K562 (cell line): ENCODE data around the gene ITPRID2. TPM values are rescaled to one million over a fixed set of nuclear protein-coding genes. Genes with fewer than 3 reads are reported as not detected.

Experiments
- ATAC-seq: fragments of 200-7000 bp; cut with Tn5 transposase; 3 replicates; pipeline ENCODE4 v1.9.1; 2020; ENCODE audit warnings: moderate library complexity
- BruUV-seq: library from RNA; stranded (reverse); fragments of 400-500 nt; replicated peaks from 2 replicates; lab custom pipeline; 2021; lab: Mats Ljungman, UMichigan
- CTCF ChIA-PET: fragments of 300-600 bp; formaldehyde crosslinking; extraction: SDS; loops from one replicate; lab custom pipeline; 2021; ENCODE audit warnings: low intra/inter-chr PET ratio; lab: Yijun Ruan, JAX
- POLR2A ChIA-PET: fragments of 300-600, 350-650 bp; sonication (Branson Sonifier 250); formaldehyde crosslinking; extraction: SDS; loops from one replicate; lab custom pipeline; 2021; ENCODE audit warnings: antibody characterized with exemption, inconsistent platforms; lab: Yijun Ruan, JAX
- DNase-seq, 4 experiments: peaks; one replicate each; pipeline versions ENCODE4 v3.0.0 to v3.0.0-alpha.2; 2011 to 2018; ENCODE audit warnings: low spot score in 3 of 4, mixed read lengths in 3 of 4; ENCODE audit errors: extremely low read depth in 1 of 4
- FAIRE-seq: peaks from 2 replicates; lab custom pipeline; 2011; peaks lifted over from hg19 to GRCh38; lab: Jason Lieb, UNC
- H2AFZ ChIP-seq: 2 replicates; pipeline ENCODE4 v1.6.0; 2011; ENCODE audit warnings: low read depth, low read length, control low read depth, inconsistent platforms
- H3K27ac ChIP-seq: fragments of 200-600 bp; 3 replicates; pipeline ENCODE4 v1.8.0; 2011; ENCODE audit warnings: low read depth, mild to moderate bottlenecking, control low read depth, inconsistent platforms, low read length, moderate library complexity, mixed read lengths; ENCODE audit errors: extremely low read depth
- H3K27me3 ChIP-seq, 2 experiments: fragments of 300-600 bp in 1 of 2; 2 replicates in 1 of 2; 3 replicates in 1 of 2; pipeline versions ENCODE4 v1.6.0 to v1.8.0; 2011; ENCODE audit warnings: inconsistent platforms in 2 of 2, low read length in 2 of 2, mild to moderate bottlenecking in 1 of 2, mixed read lengths in 1 of 2, moderate library complexity in 1 of 2; ENCODE audit not compliant: control insufficient read depth in 2 of 2, insufficient read depth in 2 of 2
- H3K36me3 ChIP-seq: fragments of 300-600 bp; 3 replicates; pipeline ENCODE4 v1.8.0; 2011; ENCODE audit warnings: mild to moderate bottlenecking, low read length, inconsistent platforms; ENCODE audit not compliant: control insufficient read depth, insufficient read depth
- H3K4me1 ChIP-seq, 2 experiments: fragments of 200-600 bp in 1 of 2; replicated peaks in 1 of 2; 2 replicates in 1 of 2; 3 replicates in 1 of 2; pipeline versions ENCODE4 v1.5.1 to v1.8.0; 2011; ENCODE audit warnings: inconsistent platforms in 2 of 2, low read length in 2 of 2, mild to moderate bottlenecking in 1 of 2, mixed read lengths in 1 of 2, moderate library complexity in 1 of 2; ENCODE audit not compliant: control insufficient read depth in 2 of 2, insufficient read depth in 2 of 2
- H3K4me2 ChIP-seq: 2 replicates; pipeline ENCODE4 v1.6.1; 2011; ENCODE audit warnings: low read length, control low read depth, inconsistent platforms, mixed read lengths; ENCODE audit not compliant: insufficient read depth
- H3K4me3 ChIP-seq: fragments of 200-600 bp; sonication (generic), shearing (Covaris generic); 2 replicates; pipeline ENCODE4 v1.5.1; 2016; ENCODE audit warnings: control low read depth, inconsistent platforms
- H3K79me2 ChIP-seq: fragments of 200-600 bp; 3 replicates; pipeline ENCODE4 v1.8.0; 2011; ENCODE audit warnings: low read length, inconsistent platforms; ENCODE audit not compliant: control insufficient read depth, insufficient read depth
- H3K9ac ChIP-seq, 2 experiments: 2 replicates each; pipeline versions ENCODE4 v1.6.0 to v1.6.1; 2011; ENCODE audit warnings: low read depth in 2 of 2, low read length in 2 of 2, control low read depth in 1 of 2, inconsistent platforms in 1 of 2, mild to moderate bottlenecking in 1 of 2, mixed read lengths in 1 of 2; ENCODE audit not compliant: insufficient read depth in 1 of 2
- H3K9me1 ChIP-seq: one replicate; pipeline ENCODE4 v1.6.0; 2011; ENCODE audit warnings: inconsistent platforms, mild to moderate bottlenecking, low read length, moderate library complexity; ENCODE audit not compliant: control insufficient read depth, insufficient read depth
- H3K9me3 ChIP-seq: replicated peaks from 2 replicates; pipeline ENCODE4 v1.5.1; 2011; ENCODE audit warnings: low read depth, low read length, inconsistent platforms; ENCODE audit not compliant: control insufficient read depth, insufficient read depth
- H4K20me1 ChIP-seq: replicated peaks from 2 replicates; pipeline ENCODE4 v1.6.1; 2011; ENCODE audit warnings: low read length, inconsistent platforms, mixed read lengths; ENCODE audit not compliant: control insufficient read depth, insufficient read depth
- BACH1 ChIP-seq: fragments of 200-800 bp; sonication (Bioruptor generic); IDR thresholded peaks from 2 replicates; pipeline ENCODE4 v1.6.1; 2016; ENCODE audit warnings: missing genetic modification characterization, missing compliant biosample characterization
- ETV1 ChIP-seq: fragments of 450-650 bp; conservative IDR thresholded peaks from 2 replicates; pipeline ENCODE4 v1.6.1; 2016; ENCODE audit warnings: missing genetic modification characterization, control low read depth, low read depth, missing compliant biosample characterization
- FOXM1 ChIP-seq, 2 experiments: fragments of 450-650 bp in 1 of 2; sonication (generic) in 1 of 2; formaldehyde crosslinking in 1 of 2; IDR thresholded peaks; 2 replicates each; pipeline versions ENCODE4 v1.6.1 to v1.9.0; 2017 to 2022; ENCODE audit warnings: low read depth in 2 of 2, mild to moderate bottlenecking in 2 of 2, missing genetic modification reagents in 1 of 2, moderate library complexity in 1 of 2
- HNRNPL ChIP-seq: fragments of 200-400 bp; formaldehyde crosslinking; IDR thresholded peaks from 2 replicates; pipeline ENCODE4 v1.6.1; 2017; ENCODE audit warnings: low read depth, mild to moderate bottlenecking, low read length
- JUN ChIP-seq, 2 experiments: sonication (generic) in 1 of 2; formaldehyde crosslinking in 1 of 2; IDR thresholded peaks; 2 replicates each; pipeline versions ENCODE4 v1.6.1 to v1.8.0; 2012 to 2022; ENCODE audit warnings: borderline replicate concordance in 2 of 2, mild to moderate bottlenecking in 2 of 2, improper control_type of control experiment in 1 of 2, low read depth in 1 of 2, low read length in 1 of 2, missing genetic modification reagents in 1 of 2
- KAT2B ChIP-seq: IDR thresholded peaks from one replicate; pipeline ENCODE4 v1.6.1; 2012; ENCODE audit warnings: low read depth, mild to moderate bottlenecking, control low read depth, inconsistent platforms, low read length, moderate library complexity
- MECOM ChIP-seq: fragments of 250-450 bp; sonication (Bioruptor Pico); IDR thresholded peaks from 2 replicates; pipeline ENCODE4 v1.8.0; 2022; ENCODE audit warnings: inconsistent platforms
- NBN ChIP-seq: fragments of 450-650 bp; IDR thresholded peaks from 2 replicates; pipeline ENCODE4 v1.6.1; 2016; ENCODE audit warnings: low read depth, mild to moderate bottlenecking
- RHOXF2B ChIP-seq: fragments of 250-450 bp; sonication (Bioruptor Pico); conservative IDR thresholded peaks from 2 replicates; pipeline ENCODE4 v1.5.1; 2021
- SPI1 ChIP-seq: IDR thresholded peaks from 2 replicates; pipeline ENCODE4 v1.6.1; 2011; ENCODE audit warnings: low read depth, low read length, control low read depth, borderline replicate concordance
- TRIM24 ChIP-seq, 2 experiments: fragments of 450-650 bp; IDR thresholded peaks; 2 replicates each; pipeline ENCODE4 v1.6.1; 2016
- ZBED1 ChIP-seq: IDR thresholded peaks from 2 replicates; pipeline ENCODE4 v1.6.1; 2014
- ZNF253 ChIP-seq: fragments of 250-450 bp; sonication (Bioruptor Pico); conservative IDR thresholded peaks from 2 replicates; pipeline ENCODE4 v1.6.1; 2021; ENCODE audit warnings: mild to moderate bottlenecking
- ZNF449 ChIP-seq: fragments of 250-450 bp; sonication (Bioruptor Pico); IDR thresholded peaks from 2 replicates; pipeline ENCODE4 v1.8.0; 2022; ENCODE audit warnings: moderate library complexity, mild to moderate bottlenecking, inconsistent platforms
- ZNF79 ChIP-seq: fragments of 250-450 bp; sonication (Bioruptor Pico); IDR thresholded peaks from 2 replicates; pipeline ENCODE4 v1.4.0; 2020; ENCODE audit warnings: low read depth, mild to moderate bottlenecking, moderate library complexity
- in situ Hi-C: fragments of 300-500 bp; cut with MboI; formaldehyde crosslinking; loops from 4 replicates; pipeline ENCODE4 v1.15.0; 2018; ENCODE audit warnings: inconsistent platforms, mixed read lengths
- intact Hi-C: fragments of 100-400 bp; cut with micrococcal nuclease; formaldehyde crosslinking; loops from 2 replicates; pipeline ENCODE4 v1.14.2; 2022
- polyA plus RNA-seq, 8 experiments: library from polyadenylated mRNA; depleted of rRNA in 4 of 8; stranded (reverse) in 5 of 8; unstranded in 3 of 8; fragments of >200 nt; fragmentation: Nextera tagmentation in 2 of 8; fragmentation: Illumina TruSeq in 1 of 8; extraction: Ambion mirVana in 2 of 8; extraction: Trizol in 1 of 8; gene quantifications; 2 replicates each; pipeline versions ENCODE4 v1.2.1 to v1.2.3, GENCODE V29; 2011 to 2014; ENCODE audit warnings: inconsistent platforms in 1 of 8, missing spikeins in 1 of 8
- total RNA-seq, 7 experiments: library from RNA; depleted of rRNA in 6 of 7; stranded (reverse); fragments of >200 nt in 6 of 7; fragmentation: Illumina TruSeq in 2 of 7; extraction: Trizol in 2 of 7; gene quantifications; 2 replicates each; pipeline versions ENCODE4 v1.2.1 to v1.2.3, GENCODE V29; 2011 to 2021; ENCODE audit warnings: low replicate concordance in 1 of 7
- TF ChIP-seq, protein P1 (sequence below): fragments of 250-450 bp; sonication (Bioruptor Pico); IDR thresholded peaks from 2 replicates; pipeline ENCODE4 v1.8.0; 2021; ENCODE audit warnings: borderline replicate concordance, mild to moderate bottlenecking, moderate library complexity; ENCODE audit not compliant: poor library complexity, severe bottlenecking
- TF ChIP-seq, protein P2 (sequence below): fragments of 450-650 bp; IDR thresholded peaks from 2 replicates; pipeline ENCODE4 v1.6.1; 2018; ENCODE audit warnings: mild to moderate bottlenecking, low read depth; ENCODE audit not compliant: partially characterized antibody

Gene ITPRID2
- total and polyA plus RNA-seq, 9 of the 15 experiments (the other 6 are each of a cell fraction or from before 2014, with no cell fraction given): 18.5 to 77.8 (median 52.0) TPM

DNA sequence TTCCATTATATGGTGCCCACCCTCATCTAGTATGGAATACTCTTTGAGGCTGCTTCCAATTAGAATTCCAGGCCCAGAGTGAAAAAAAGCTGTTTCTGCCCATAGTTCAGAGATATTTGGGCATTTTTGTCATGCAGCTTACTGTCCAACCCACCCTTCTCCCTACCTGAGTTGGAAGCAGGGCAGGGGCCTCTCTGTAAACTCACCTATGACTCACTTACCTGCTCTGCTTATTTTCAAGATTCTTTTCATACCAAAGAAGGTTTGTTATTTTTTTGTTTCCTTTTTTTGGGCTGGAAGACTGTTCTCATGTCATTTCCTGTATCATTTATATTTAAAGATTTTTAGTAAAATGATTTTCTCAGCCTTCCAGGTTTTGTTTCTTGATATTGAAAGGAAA, 55.7 kb downstream of the ITPRID2 start:
- DNase-seq (no peak), FAIRE-seq (no peak), ATAC-seq (no peak)
- Histone ChIP-seq H3K36me3 (no peaks in the 10 kb centered on the region), H3K9me3 (no peaks in the 10 kb centered on the region), H3K79me2 (no peaks in the 10 kb centered on the region), H2AFZ (no peak overlapping the region), H3K9me1 (no peaks in the 10 kb centered on the region), H3K27ac (no peak overlapping the region), H3K27me3 (peaks cover 0 to 2% of the 10 kb centered on the region in 2 experiments; a peak in 1 of 5 replicates), H3K4me3 (no peak overlapping the region), H3K4me1 (no peaks in the 10 kb centered on the region; a peak in 1 of 5 replicates), H3K4me2 (no peak overlapping the region), H3K9ac (no peak overlapping the region), H4K20me1 (no peaks in the 10 kb centered on the region)
- in situ Hi-C loops (no loop called here), intact Hi-C loops (no loop called here)
- no TSS peak for BruUV-seq
- POLR2A ChIA-PET: no interaction called here
- CTCF ChIA-PET: no interaction called here
- TF ChIP-seq KAT2B: no peak
- no peak for TF ChIP-seq RHOXF2B
- TF ChIP-seq ZNF79 (CRISPR knock-in tag): no peak
- no peak for TF ChIP-seq ZNF449 (CRISPR knock-in tag)
- TF ChIP-seq NBN: no peak
- no peak for TF ChIP-seq HNRNPL
- TF ChIP-seq TRIM24 (IDR thresholded peaks at IDR 0.05): no peak
- TF ChIP-seq FOXM1 (IDR thresholded peaks at IDR 0.05; ENCODE audit: low read depth): no peak
- TF ChIP-seq FOXM1 (CRISPR knock-in tag; IDR thresholded peaks at IDR 0.05; ENCODE audit: low read depth): no peak
- TF ChIP-seq BACH1 (tag): no peak
- no peak for TF ChIP-seq SPI1
- TF ChIP-seq ETV1: no peak
- no peak for TF ChIP-seq ZNF253 (CRISPR knock-in tag)
- no peak for TF ChIP-seq JUN (IDR thresholded peaks at IDR 0.05; ENCODE audit: borderline replicate concordance, low read depth, low read length)
- no peak for TF ChIP-seq JUN (CRISPR knock-in tag; IDR thresholded peaks at IDR 0.05; ENCODE audit: borderline replicate concordance)
- no peak for TF ChIP-seq MECOM
- TF ChIP-seq, protein P1, sequence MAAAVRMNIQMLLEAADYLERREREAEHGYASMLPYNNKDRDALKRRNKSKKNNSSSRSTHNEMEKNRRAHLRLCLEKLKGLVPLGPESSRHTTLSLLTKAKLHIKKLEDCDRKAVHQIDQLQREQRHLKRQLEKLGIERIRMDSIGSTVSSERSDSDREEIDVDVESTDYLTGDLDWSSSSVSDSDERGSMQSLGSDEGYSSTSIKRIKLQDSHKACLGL (CRISPR knock-in tag): no peak
- TF ChIP-seq ZBED1: no peak
- TF ChIP-seq, protein P2, sequence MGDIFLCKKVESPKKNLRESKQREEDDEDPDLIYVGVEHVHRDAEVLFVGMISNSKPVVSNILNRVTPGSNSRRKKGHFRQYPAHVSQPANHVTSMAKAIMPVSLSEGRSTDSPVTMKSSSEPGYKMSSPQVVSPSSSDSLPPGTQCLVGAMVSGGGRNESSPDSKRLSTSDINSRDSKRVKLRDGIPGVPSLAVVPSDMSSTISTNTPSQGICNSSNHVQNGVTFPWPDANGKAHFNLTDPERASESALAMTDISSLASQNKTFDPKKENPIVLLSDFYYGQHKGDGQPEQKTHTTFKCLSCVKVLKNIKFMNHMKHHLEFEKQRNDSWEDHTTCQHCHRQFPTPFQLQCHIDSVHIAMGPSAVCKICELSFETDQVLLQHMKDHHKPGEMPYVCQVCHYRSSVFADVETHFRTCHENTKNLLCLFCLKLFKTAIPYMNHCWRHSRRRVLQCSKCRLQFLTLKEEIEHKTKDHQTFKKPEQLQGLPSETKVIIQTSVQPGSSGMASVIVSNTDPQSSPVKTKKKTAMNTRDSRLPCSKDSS: no peak
